ENCODE data around the gene ZNF335.
"Not testable (repeated sequence)": the region's sequence is repeated elsewhere in the genome, so short reads cannot be mapped to it uniquely, and the experiment has no call there.

Gene ZNF335

DNA sequence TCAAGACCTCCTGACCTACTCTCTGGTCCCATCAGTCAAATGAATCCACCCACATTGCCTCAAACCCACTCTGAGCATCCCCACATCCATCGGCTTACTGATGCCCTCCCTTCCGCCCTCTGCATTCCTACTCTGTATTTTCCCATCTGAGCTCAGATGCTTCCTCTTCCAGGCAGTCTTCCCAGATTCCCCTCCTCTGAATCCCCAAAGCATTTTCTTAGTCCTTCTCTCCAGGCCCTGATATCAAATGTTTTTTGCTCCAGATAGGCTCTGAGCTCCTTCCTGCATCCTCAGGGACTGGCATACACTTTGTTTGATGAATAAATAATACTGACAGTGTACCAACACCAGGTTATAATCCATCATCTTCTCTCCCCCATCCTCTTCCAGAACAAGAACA, 63.9 kb downstream of the ZNF335 start:
- no peak for DNase-seq

DNA sequence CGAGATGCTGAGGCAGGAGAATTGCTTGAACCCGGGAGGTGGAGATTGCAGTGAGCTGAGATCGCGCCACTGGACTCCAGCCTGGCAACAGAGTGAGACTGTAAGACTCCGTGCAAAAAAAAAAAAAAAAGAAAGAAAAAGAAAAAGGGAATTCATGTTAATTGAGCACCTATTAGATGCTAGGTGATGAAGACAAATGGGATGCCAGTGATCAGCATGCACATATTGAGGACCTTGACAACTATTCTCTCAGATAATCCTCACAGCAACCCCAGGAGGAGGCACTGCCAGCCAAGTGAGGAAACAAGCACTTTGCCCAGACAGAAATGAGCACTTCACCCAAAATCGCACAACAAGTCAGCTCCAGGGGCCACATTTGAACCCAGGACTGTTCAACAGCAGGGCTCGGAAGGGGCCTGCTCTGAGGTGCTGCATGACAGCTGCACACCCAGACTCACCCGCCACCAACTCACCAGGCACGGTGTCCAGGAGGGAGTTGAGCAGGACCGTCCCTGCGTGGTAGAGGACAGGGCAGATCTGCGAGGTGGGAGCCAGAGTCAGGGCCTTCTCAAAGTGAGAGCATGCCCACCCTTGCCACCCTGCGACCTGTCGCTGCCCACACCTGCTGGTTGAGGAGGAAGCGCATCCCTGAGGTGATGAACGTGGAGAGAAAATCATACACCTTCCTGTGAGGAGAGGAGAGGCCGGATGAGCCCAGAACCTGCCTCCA, 64.6 kb downstream of the ZNF335 start:
- no peak for DNase-seq

DNA sequence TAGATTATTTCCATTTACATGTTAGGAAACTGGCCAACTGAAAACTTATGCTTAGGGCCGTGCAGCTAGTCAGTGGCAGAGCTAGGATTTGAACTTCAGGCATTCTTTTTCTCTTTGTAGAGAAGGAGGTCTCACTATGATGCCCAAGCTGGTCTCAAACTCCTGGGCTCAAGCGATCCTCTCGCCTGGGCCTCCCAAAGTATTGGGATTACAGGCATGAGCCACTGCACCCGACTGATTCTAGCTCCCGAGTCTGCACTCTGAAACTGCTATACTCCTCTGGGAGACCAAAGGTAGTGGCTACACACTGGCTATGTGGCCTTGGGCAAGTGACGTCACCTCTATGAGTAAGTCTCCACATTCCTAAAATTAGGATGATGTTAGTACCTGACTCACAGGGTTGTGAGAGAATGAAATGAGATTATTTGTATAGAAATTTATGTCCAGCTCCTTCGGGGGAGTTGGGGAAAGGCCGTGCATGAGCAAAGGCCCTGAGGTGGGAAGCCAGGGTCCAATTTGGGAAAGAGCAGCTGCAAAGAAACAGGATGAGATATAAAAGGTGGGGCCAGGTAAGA, 66.4 kb downstream of the ZNF335 start:
- no peak for DNase-seq

DNA sequence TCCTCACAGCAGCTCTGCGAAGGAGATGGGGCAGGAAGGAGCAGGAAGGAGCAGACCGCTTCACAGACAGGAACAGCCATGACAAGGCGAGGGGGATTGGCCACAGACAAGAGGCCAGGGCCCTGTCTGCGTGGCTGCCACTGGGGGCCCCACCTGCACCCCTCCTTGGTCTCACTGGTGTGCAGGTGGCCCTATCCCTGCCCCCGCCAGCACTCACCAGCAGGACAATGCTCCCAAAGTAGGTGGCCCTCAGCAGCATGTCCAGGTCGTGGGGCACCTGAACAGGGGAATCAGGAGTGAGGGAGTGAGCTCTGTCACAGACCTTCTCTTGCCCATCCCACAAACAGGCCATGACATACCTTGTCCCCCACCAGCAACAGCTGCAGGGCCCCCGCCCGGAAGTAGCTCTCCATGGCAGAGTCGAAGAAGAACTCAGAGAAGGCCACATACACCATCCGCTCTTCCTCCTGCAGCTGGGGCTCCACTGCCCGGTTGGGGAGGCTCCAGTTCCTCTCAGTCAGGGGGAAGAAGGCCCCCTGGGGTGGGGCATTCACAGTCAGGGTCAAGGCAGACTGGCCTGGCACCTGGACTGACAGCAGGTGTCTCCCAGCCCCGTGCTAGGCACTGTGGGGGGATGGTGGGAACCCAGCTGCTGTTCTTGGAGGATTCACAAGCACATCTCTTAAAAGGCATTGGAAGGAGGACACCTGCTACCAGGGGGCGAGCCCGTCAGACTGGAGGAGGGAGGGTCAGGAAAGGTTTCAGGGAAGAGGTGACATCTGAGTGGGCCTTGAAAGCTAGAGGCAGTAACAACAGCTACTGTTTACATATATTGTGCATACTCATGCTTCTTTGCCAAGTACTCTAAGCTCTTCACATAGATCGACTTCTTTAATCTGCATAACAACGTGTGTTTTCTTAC, 67.2 kb downstream of the ZNF335 start:
- no peak for DNase-seq

DNA sequence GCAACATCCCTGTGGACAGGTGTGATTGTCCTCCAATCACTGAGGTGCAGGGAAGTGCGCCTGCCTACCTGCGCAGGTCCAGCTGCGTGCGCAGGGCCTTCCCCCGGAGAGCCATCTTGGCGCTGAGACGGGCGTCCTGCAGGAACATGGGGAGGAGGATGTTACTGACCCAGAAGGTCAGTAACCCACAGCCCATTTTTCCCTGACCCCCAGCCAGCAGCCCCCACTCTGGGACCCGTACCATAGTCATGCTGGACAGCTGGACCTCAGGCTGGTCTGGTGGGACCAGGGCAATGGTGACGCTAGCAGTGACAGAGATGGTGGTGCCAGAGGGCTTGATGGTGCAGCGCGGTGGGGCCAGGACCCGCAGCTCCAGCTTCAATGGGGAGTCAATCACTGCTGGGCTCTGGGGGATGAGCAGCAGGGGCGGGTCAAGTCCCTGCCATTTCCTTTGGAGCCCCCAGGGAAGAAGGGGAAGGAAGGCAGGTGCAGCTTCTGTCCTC, 69.8 kb downstream of the ZNF335 start:
- DNase-seq = no peak

DNA sequence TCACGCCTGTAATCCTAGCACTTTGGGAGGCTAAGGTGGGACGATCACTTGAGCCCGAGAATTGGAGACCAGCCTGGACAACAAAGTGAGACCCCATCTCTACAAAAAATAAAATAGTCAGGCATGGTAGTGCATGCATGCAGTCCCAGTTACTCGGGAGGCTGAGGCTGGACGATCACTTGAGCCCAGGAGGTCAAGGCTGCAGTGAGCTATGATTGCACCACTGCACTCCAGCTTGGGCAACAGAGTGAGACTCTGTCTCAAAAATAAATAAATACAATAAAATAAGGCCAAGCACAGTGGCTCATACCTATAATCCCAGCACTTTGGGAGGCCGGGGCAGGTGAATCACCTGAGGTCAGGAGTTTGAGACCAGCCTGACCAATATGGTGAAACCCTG, 70.7 kb downstream of the ZNF335 start:
- not testable (repeated sequence) for DNase-seq

DNA sequence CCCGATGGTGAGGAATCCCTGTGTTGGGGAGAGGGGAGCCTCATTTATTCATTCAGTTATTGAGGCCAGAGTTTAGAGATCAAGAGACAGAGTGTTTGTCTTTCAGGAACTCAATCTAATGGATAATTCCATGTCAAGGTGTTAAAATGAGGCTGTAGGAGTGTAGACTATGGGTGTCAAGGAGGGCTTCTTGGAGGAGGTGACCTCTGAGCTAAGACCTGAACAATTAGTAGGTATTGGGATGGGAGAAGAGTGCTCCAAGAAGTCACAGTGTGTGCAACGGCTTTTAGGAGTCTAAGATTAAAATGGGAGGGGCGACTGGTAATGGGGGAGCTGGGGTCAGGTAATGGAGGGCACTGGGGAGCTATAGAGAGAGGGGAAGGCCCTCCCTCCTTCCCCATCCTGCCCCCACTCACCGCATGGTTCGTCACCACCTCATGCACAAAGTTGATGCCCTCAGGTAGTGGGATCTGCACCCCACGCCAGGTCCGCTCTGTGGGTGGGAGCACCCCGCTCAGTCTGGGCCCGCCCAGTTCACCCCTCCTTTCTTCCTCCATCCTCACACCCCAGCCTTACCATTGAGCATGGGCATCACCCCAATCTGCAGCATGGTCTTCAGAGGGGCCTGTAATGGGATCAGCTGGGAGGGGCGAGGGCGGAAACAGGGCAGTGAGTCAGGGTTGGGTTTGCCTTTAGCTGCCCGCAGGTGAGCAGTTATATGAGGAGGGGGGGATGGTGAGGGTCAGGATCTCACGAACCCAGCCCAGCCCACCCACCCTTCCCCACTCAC, 72.8 kb downstream of the ZNF335 start:
- DNase-seq = no peak

Measured in bone marrow (tissue), 2 donors.